Activated CD4-positive, CD25-positive, alpha-beta regulatory T cell (primary cell): ENCODE measurements around the gene SENP8.
A peak's percentile ranks its signal among the peaks of the same experiment; 100 is the strongest.
"Not testable (repeated sequence)": the region's sequence is repeated elsewhere in the genome, so short reads cannot be mapped to it uniquely, and the experiment has no call there.

Experiments used
- DNase-seq, 4 experiments: peaks; one replicate each; lab custom pipeline; 2025; lab: John Stamatoyannopoulos, UW

Gene SENP8

DNA sequence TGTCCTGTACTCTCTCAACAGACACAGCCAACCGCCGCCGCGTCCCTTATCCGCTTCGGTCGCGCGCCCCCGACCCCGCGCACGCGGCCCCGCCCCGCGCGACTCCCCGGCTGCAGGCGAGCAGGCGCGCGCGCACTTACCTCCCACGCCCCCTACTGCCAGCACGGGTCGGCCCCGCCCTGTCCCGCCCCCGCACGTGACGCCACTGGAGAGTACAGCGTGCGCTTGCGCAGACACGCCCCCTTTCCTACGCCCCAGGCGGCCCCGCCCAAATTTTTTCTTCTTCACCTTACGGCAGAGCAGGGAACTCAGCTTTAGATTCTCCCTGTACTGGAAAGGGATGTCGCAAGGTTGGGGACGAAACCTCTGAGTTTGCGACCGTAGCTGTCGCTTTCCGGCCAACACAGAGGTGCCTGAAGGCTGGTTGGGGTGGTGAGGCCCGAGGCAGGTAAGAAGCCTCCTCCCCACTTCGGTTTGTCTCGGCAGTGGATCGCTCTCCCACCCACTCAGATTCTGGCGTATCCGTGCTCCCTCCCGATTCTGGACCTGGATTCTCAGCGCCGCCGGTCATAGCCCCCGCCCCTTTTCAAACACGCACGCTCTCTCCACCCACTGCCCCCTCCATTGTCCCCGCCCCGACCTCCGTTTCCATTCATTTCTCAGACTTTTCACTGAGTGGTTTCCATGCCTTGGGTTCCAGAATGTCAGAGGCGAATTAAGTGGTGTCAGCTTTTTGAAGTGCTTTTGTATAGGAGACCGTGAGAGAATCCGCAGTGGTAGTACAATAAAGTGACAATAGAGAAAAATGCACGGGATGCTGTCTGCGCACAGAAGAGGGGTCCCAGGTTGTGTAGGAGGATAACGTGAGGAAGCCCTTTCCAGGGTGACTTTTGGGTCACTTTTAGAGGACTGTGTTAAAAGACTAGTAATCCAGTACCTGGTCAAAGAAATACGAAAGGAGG lies at the start of gene SENP8, which contains the start of gene MYO9A:
Gene SENP8 (plus strand): TSS at position 387 of the 962 bp plus-strand sequence. CDS start 21,221 bp downstream, outside the sequence.
Gene MYO9A (minus strand): TSS at position 134 of the 962 bp plus-strand sequence. CDS start 71,587 bp downstream, outside the sequence.
- DNase-seq, result peak; percentile 98 to 99 (median 98)

DNA sequence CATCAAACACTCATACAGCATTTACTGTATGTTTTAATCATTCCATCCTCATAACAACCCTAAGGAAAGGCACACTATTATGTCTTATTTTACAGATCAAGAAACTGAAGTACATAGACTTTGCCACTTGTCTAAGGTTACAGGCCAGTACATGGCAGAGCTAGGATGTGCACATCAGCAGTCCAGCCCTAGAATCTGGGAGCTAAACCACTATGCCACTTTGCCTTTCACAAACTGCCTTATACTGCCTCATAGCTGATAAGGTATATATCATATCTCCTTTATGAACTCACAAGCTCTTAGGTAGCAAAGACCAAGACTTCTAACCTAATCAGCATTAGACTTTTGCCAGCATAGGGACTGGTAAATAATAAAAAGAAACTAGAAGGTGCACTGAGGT lies 49.3 kb upstream of the SENP8 start:
- no peak for DNase-seq

DNA sequence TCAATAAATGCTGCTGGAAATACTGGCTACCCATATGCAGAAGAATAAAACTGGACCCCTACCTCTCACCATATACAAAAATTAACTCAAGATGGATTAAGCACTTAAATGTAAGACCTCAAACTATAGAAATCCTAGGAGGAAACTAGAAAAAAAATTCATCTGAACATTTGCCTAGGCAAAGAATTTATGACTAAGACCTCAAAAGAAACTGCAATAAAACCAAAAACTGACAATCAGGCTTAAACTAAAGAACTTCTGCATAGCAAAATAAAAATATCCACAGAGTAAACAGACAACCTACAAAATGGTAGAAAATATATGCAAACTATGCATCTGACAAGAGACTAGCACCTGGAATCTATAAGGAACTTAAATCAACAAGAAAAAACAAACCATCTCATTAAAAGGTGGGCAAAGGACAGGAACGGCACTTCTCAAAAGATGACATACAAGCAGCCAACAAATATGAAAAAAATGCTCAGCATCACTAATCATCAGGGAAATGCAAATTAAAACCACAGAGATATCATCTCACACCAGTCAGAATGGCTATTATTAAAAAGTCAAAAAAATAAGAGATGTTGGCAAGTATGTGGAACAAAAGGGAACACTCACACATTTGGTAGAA lies 47.3 kb upstream of the SENP8 start:
- DNase-seq, result no peak

DNA sequence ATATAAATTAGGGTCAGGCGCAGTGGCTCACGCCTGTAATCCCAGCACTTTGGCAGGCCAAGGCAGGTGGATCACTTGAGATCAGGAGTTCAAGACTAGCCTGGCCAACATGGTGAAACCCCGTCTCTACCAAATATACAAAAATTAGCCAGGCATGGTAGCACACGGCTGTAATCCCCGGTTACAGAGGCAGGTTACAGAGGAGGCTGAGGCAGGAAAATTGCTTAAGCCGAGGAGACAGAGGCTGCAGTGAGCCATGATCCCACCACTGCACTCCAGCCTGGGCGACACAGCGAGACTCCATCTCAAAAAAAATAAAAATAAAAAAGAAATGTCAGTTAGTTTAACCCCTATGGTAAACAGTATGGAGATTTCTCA lies 46.8 kb upstream of the SENP8 start:
- not testable (repeated sequence) for DNase-seq

DNA sequence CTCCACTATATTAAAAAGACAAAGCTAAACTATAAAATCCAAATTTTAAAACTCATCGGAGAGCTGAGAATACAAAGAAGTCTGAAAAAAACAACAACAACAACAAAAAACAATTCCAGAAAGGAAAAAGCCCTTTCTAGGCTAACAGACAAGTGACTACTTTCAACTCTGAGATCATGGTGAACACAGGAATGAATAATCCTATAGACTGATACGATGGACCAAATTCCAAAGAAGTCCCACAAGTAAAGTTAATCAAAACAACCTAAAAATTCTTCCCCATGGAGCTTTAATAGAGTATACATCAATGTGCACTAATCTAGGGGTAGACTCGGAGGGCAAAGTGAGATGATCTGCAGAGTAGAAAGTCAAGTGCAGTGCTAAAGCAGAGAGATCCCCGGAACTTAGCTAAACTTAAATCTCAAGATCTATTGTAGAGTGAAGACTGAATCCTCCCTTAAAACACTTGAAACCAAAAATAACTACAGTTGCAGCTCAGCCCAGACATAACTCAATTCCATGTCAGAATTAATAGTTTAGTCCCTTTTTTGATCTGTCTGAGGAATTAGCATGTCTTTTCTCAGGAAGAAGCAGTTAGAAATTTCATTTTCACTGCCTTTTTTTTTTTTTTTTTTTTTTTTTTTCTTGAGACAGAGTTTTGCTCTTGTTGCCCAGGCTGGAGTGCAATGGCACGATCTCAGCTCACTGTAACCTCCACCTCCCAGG lies 43.7 kb upstream of the SENP8 start:
- DNase-seq, result no peak

DNA sequence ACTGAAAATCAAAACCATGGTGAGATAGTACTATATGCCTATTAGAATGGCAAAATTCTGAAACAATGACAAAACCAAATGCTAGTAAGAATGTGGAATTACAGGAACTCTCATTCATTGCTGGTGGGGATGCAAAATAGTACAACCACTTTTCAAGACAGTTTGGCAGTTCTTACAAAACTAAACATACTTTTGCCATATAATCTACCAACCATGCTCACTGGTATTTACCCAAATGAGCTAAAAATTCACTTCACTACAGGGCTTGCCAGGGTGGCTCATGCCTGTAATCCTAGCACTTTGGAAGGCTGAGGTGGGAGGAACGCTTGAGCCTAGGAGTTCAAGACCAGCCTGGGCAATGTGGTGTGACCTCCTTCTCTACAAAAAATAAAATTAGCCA lies 40.3 kb upstream of the SENP8 start:
- DNase-seq, result no peak

DNA sequence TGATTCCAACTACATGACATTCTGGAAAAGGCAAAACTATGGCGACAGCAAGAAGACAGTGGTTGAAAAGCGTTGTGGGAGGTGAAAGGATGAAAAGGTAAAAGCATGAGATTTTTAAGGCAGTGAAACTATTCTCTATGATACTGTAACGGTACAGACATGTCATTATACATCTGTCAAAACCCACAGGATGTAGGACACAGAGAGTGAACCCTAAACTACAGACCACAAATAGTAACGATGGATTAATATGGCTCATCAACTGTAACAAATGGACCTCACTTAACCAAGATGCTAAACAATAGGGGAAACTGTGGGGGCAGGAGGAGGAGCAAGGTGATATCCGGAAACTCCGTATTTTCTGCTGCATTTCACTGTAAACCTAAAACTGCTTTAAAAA lies 39.3 kb upstream of the SENP8 start:
- DNase-seq, result no peak

DNA sequence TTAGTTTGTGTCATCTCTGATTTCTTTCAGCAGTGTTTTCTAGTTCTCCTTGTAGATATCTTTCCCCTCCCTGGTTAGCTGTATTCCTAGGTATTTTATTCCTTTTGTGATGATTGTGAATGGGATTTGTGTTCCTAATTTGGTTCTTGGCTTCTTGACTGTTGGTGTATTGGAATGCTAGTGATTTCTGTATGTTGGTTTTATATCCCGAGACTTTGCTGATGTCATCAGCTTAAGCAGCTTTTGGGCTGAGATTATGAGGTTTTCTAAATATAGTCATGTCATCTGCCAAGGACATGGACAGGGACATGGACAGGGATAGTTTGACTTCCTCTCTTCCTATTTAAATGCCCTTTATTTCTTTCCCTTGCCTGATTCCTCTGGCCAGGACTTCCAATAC lies 36.0 kb upstream of the SENP8 start:
- DNase-seq, result no peak

DNA sequence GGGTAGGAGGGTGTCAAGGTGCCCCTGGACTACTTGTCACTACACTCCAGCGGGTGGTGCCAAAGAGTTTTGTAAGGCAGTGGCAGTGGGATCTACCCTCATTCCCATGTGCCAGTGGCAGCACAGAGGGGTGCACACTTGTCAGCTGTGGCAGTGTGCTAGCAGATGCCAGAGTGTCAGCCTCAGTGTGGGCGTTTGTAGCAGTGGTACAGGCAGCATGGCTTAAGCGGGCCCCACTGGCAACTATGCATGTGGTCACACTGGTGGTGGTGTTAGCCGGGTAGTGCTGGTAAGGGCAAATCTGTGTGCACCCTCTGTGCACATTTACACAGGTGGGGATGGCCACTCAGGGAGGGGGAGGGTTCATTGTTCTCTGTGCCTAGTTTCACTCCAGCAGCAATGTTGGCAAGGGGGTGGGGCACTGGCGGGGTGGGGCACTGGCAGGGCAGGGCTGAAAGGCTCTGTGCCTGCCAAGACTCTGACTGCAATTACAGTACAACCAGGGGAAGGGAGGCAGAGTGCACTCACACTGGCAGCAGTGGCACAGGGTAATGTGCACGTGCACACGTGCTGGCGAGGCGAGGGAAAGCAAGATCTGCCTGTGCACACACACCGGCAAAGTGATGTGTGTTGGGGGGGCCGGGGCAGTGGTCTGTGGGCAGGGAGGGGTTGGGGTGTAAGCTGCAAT lies 32.0 kb upstream of the SENP8 start:
- no peak for DNase-seq

DNA sequence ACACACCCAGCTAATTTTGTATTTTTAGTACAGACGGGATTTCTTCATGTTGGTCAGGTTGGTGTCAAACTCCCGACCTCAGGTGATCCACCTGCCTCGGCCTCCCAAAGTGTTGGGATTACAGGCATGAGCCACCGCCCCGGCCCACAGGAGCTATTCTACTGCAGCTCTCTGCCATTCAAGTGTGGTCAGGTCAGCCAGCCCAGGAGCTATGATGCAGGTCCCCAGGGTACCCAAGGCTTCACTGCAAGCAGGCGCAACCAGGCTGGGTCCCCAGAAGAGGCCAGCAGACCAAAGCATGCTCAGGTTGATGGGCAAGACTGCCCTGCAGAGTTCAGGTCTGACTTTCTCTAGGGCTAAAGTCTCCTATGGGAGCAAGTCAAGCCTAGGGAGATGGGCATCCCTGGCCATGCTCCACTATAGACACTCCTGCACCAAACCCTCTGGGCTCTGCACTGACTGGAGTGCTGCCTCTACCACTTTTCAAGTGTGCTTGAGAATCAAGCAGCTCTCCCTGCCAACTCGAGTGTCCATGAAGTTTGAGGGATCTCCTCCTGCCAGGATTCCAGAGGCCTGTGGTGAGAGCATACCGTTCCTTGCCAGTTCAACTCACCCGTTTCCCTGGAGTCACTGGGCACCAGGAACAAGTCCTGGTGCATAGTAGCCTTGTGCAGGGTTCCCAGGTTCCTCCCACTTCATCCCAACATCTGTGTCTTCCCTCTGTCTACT lies 31.1 kb upstream of the SENP8 start:
- no peak for DNase-seq

DNA sequence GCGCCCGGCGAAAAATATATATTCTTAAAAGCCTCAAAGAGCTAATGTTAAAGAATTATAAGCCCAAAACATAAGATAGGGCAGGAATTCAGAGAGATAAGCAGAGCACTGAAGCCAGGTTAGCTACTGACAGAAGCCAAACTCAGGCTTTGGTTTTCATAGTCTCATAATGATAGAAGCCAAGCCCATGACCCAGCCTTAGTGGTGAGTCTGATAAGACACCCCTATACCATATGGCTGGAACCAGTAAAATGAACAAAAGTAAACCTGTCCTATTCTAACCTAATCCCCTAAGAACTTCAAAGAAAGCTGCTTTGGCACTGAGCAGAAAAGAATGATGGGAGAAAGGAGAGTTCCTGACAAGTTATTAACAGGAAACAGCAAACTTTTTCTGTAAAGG lies 26.2 kb upstream of the SENP8 start:
- DNase-seq, result no peak

DNA sequence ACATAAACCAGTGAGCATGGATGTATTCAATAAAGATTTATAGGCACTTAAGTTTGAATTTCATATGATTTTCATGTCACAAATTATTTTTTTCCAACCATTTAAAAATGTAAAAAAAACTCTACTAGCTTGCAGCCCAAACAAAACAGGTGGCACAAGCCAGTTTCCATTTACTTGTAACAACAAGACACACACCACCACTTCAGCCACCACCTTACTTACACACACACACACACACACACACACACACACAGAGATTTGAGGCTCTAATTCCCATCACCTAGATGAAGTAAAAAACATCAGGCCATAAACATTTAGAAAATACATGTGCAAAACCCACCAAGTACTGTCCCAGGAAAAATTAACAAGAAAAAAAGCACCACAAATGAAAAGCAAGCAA lies 25.5 kb upstream of the SENP8 start:
- DNase-seq, result no peak

DNA sequence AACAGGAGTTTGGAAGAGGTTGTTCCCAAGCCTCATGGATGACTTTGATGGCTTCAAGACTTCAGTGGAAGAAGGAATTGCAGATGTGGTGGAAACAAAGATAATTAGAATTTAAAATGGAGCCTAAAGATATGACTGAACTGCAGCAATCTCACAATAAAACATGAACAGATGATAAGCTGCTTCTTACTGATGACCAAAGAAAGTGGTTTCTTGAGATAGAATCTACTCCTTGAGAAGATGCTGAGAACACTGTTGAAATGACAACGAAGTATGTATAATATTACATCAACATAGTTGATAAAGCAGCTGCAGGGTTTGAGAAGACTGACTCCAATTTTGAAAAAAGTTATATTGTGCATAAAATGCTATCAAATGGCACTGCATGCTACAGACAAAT lies 21.4 kb upstream of the SENP8 start:
- DNase-seq, result no peak

DNA sequence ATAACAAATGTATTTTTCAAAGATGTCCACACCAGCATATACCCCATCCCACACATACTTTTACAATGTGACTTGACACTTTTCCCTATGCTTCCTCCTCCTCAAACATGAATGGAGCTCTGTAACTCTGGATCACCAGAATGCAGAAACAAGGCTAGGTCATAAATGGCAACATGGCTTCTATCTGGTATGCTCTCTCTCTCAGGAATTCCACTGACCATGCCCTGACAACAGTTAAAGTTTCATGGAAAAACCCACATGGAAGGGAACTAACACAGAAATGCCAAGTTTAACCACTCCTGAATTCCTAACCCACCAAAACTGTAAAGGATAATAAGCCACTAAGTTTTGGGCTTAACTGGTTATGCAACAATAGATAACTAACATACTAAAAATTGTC lies 20.2 kb upstream of the SENP8 start:
- no peak for DNase-seq

DNA sequence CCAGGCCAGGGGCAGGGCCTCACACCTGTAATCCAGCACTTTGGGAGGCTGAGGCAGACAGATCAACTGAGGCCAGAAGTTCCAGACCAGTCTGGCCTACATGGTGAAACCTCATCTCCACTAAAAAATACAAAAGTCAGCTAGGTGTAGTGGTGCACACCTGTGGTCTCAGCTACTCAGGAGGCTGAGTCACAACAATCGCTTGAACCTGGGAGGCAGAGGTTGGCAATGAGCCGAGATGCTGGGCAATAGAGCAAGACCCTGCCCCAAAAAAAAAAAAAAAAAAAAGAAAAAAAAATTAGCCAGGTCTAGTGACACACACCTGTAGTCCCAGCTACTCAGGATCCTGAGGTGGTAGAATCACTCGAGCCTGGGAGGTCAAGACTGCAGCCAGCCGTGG lies 19.0 kb upstream of the SENP8 start:
- no peak for DNase-seq

DNA sequence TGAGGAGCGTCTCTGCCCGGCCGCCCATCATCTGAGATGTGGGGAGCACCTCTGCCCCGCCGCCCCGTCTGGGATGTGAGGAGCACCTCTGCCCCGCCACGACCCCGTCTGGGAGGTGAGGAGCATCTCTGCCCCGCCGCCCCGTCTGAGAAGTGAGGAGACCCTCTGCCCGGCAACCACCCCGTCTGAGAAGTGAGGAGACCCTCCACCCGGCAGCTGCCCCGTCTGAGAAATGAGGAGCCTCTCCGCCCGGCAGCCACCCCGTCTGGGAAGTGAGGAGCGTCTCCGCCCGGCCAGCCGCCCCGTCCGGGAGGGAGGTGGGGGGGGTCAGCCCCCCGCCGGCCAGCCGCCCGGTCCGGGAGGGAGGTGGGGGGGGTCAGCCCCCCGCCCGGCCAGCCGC lies 17.7 kb upstream of the SENP8 start:
- DNase-seq, result not testable (repeated sequence)

DNA sequence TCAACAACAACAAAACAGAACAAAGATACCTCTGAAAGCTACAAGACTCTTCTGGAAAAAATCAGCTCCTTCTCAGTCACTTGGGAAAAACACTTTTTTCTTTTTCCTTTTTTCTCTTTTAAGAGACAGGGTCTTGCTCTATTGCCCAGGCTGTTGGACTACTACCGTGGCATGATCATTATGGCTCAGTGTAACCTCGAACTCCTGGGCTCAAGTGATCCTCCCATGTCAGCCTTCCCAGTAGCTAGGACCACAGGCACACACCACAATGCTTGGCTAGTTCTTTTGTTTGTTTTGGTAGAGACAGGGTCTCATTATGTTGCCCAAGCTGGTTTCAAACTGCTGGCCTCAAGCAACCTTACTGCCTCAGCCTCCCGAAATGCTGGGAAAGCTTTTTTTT lies 13.1 kb upstream of the SENP8 start:
- no peak for DNase-seq

DNA sequence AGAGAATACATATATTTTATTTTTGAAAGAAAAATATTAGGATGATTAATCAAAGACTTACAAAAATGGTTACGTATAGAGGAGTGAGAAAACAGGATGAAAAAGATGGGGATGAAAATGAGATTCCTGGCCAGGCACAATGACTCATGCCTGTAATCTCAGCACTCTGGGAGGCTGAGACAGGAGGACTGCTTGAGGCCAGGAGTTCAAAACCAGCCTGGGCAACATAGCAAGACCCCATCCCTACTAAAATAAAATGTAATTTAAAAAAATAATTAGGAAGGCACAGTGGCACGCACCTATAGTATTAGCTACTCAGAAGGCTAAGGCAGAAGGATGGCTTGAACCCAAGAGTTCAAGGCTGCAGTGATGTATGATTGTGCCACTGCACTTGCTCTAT lies 12.1 kb upstream of the SENP8 start:
- DNase-seq, result no peak

DNA sequence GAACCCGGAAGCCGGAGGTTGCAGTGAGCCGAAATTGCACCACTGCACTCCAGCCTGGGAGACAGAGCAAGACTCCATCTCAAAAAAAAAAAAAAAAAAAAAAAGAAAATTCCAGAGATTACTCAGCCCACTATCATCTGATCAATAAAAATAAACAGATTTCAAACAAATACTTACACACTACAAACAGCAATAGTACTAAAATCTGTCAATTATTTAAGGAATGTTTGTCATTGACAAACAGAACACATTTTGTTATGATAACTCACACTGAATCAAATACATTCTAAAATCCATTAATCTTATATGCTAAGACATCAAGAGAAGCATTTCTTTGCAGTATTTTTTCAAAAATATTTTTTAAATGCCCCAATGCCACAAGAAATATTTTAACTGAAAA lies 7.8 kb upstream of the SENP8 start:
- no peak for DNase-seq

DNA sequence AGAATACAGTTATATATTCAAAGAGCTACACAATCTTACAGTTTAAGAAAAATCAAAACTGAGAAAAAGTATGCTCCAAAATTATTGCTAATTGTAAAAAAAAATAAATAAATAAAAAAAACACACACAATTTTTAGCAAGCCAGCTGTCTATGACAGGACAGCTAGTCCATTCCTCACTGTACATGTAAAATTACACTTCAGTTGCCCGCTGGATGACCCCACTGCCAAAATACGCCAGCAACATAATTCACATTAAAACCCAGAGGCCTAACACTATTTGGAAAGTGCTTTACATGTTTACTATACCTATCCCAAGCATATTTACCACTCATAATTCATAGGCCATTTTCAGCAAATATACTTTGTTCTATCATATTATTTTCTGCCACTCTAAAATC lies 6.1 kb upstream of the SENP8 start:
- no peak for DNase-seq

DNA sequence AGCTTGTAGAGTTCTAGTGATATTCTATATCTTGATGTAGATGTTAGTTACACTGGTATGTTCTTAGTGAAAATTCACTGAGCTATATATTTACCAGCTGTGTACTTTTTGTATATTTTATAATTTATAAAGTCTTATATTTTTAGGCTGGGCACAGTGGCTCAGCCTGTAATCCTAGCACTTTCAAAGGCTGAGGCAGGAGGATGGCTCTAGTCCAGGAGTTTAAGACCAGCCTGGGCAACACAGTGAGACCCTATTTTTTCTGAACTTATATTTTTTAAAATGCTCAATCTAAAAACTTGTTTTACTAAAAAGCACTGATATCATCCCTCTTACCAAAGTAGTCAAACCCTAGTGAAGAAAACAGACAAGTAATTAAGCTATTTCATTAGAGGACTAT lies 5.4 kb upstream of the SENP8 start:
- DNase-seq, result no peak
